Right lobe of liver (tissue), 6 donors: ENCODE measurements around the gene ATAD3C. TPM values are rescaled to one million over a fixed set of nuclear protein-coding genes. Genes with fewer than 3 reads are reported as not detected.
A peak's percentile ranks its signal among the peaks of the same experiment; 100 is the strongest.
"Not testable (repeated sequence)": the region's sequence is repeated elsewhere in the genome, so short reads cannot be mapped to it uniquely, and the experiment has no call there.

Source experiments
- ATAC-seq, 4 donors: fragments of 200-7000 bp; cut with Tn5 transposase; one replicate each; pipeline ENCODE4 v1.9.1; 2020; ENCODE audit warnings: mild to moderate bottlenecking in 4 of 4, moderate library complexity in 4 of 4
- DNase-seq, 3 donors: peaks; one replicate each; pipeline ENCODE4 v3.0.0-alpha.2; 2020
- H3K27ac ChIP-seq, 3 donors: fragments of 200-600 bp; one replicate each; pipeline ENCODE4 v1.8.0; 2022
- H3K27me3 ChIP-seq, 2 donors: fragments of 200-600 bp; one replicate each; pipeline ENCODE4 v1.8.0; 2022
- H3K36me3 ChIP-seq, 4 donors: fragments of 200-600 bp; sonication (generic) in 1 of 4; one replicate each; pipeline versions ENCODE4 v1.5.1 to v1.8.0; 2017 to 2022; ENCODE audit warnings: control low read depth in 1 of 4
- H3K4me1 ChIP-seq, 4 donors: fragments of 200-600 bp; sonication (generic) in 1 of 4; one replicate each; pipeline versions ENCODE4 v1.5.1 to v1.8.0; 2017 to 2022; ENCODE audit warnings: control low read depth in 1 of 4
- H3K4me3 ChIP-seq, 3 donors: fragments of 200-600 bp; one replicate each; pipeline ENCODE4 v1.8.0; 2022
- H3K9me3 ChIP-seq, 4 donors: fragments of 200-600 bp; sonication (generic) in 1 of 4; one replicate each; pipeline versions ENCODE4 v1.5.1 to v1.8.0; 2017 to 2022; ENCODE audit warnings: control low read depth in 1 of 4
- POLR2A ChIP-seq: fragments of 450-650 bp; IDR thresholded peaks from one replicate; pipeline ENCODE4 v1.6.1; 2017; ENCODE audit warnings: antibody characterized with exemption, mild to moderate bottlenecking
- WGBS: methylation state at CpG from one replicate; pipeline ENCODE4 v1.1.6; 2018; ENCODE audit warnings: low coverage, low lambda C conversion rate; ENCODE audit not compliant: insufficient coverage; ENCODE audit errors: missing lambda C conversion rate; 5-methylcytosine and 5-hydroxymethylcytosine counted together
- intact Hi-C, 2 donors: fragments of 100-400 bp; cut with DNase I; formaldehyde crosslinking; loops; one replicate each; pipeline versions ENCODE4 v1.11.2 to v1.14.1; 2022
- total RNA-seq, 6 experiments: library from RNA; depleted of rRNA in 2 of 6; stranded (reverse); fragments of >200 nt in 2 of 6; fragmentation: NEBNext Ultra II Directional in 3 of 6; extraction: Animal tissue kit (Norgen Biotek cat#: 25700) in 3 of 6; gene quantifications; one replicate each; pipeline versions ENCODE4 v1.1.0 to v1.2.4, GENCODE V29; 2016 to 2023
- TF ChIP-seq, protein P1 (sequence below), 4 donors: fragments of 200-600 bp in 3 of 4; fragments of 450-650 bp in 1 of 4; IDR thresholded peaks; one replicate each; pipeline versions ENCODE4 v1.5.1 to v1.8.0; 2016 to 2022; ENCODE audit warnings: antibody characterized with exemption in 4 of 4, mild to moderate bottlenecking in 2 of 4
- donor health status: DM: no; HTN: yes; CAD: no.
- donor health status: DM: no; HTN: no; CAD: no.
- donor health status: DM: no; HTN: no; CAD: no.
- donor health status: DM: no; HTN: yes; CAD: no.
- donor health status: DM: no; HTN: yes; CAD: no.

ATAD3C gene
- total RNA-seq, 6 experiments from 2014 or later, result 0.74 to 3.1 (median 1.9) TPM

GRCh38 chr1:1491601-1492000, 42.1 kb downstream of the ATAD3C start:
- no peak for DNase-seq
- Histone ChIP-seq H3K27me3 (no peaks in the 10 kb centered on the region), H3K9me3 (no peaks in the 10 kb centered on the region), H3K36me3 (peaks cover 0 to 16% (median 10%) of the 10 kb centered on the region in 4 donors), H3K4me1 (peaks cover 0 to 9% (median 3%) of the 10 kb centered on the region in 4 donors), H3K4me3 (no peak overlapping the region), H3K27ac (no peak overlapping the region)
- TF ChIP-seq, protein P1, sequence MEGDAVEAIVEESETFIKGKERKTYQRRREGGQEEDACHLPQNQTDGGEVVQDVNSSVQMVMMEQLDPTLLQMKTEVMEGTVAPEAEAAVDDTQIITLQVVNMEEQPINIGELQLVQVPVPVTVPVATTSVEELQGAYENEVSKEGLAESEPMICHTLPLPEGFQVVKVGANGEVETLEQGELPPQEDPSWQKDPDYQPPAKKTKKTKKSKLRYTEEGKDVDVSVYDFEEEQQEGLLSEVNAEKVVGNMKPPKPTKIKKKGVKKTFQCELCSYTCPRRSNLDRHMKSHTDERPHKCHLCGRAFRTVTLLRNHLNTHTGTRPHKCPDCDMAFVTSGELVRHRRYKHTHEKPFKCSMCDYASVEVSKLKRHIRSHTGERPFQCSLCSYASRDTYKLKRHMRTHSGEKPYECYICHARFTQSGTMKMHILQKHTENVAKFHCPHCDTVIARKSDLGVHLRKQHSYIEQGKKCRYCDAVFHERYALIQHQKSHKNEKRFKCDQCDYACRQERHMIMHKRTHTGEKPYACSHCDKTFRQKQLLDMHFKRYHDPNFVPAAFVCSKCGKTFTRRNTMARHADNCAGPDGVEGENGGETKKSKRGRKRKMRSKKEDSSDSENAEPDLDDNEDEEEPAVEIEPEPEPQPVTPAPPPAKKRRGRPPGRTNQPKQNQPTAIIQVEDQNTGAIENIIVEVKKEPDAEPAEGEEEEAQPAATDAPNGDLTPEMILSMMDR (IDR thresholded peaks at IDR 0.05), result no peak
- WGBS, result 98% methylated on average over 7 of the region's 10 CpGs
- intact Hi-C loops, result no loop called here
- ATAC-seq, result no peak

- DNase-seq, ATAC-seq, H3K4me3 ChIP-seq, intact Hi-C loops, H3K9me3 ChIP-seq, H3K36me3 ChIP-seq, H3K27ac ChIP-seq, H3K4me1 ChIP-seq, H3K27me3 ChIP-seq: not testable (repeated sequence)
- whole genome bisulfite sequencing, result no CpG with 5 or more reads among the region's 22 CpGs
These were observed 44.8 kb downstream of the ATAD3C start for GRCh38 chr1:1494311-1494710.

DNA sequence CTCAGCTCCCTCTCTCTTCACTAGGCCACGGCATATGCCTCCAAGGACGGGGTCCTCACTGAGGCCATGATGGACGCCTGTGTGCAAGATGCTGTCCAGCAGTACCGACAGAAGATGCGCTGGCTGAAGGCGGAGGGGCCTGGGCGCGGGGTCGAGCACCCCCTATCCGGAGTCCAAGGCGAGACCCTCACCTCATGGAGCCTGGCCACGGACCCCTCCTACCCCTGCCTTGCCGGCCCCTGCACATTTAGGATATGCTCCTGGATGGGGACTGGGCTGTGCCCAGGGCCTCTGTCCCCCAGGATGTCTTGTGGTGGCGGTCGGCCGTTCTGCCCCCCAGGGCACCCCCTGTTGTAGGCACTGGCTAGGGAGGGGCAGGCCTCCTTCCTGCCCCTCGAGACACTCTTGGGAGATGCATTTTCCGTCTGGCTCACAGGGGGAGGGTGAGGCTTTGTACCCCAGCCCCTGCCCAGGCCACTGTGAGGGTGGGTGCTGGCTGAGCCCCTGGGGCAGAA, 46.0 kb downstream of the ATAD3C start:
- H3K4me1 ChIP-seq, H3K36me3 ChIP-seq, intact Hi-C loops, H3K27ac ChIP-seq, H3K4me3 ChIP-seq, DNase-seq, H3K9me3 ChIP-seq, H3K27me3 ChIP-seq: not testable (repeated sequence)
- ATAC-seq, result peak in 1 of 4 donors; percentile 35
- whole genome bisulfite sequencing, result 85% methylated on average over 5 of the region's 18 CpGs

GRCh38 chr1:1504777-1505365, 55.4 kb downstream of the ATAD3C start:
- TF ChIP-seq, protein P1 (IDR thresholded peaks at IDR 0.05), result peak; percentile 62 to 84 (median 73)
- TF ChIP-seq POLR2A, result peak; percentile 47
- peak; percentile 53 to 67 (median 61) for ATAC-seq
- H3K9me3 ChIP-seq, H3K27me3 ChIP-seq, intact Hi-C loops, H3K4me1 ChIP-seq, H3K36me3 ChIP-seq: not testable (repeated sequence)
- H3K4me3 ChIP-seq, result peak overlapping the region; percentile 3 to 39 (median 35)
- WGBS, result 17% methylated on average over 9 of the region's 16 CpGs
- peak; percentile 79 to 90 (median 90) for DNase-seq
- H3K27ac ChIP-seq, result peak overlapping the region; percentile 69 to 77 (median 72)

DNA sequence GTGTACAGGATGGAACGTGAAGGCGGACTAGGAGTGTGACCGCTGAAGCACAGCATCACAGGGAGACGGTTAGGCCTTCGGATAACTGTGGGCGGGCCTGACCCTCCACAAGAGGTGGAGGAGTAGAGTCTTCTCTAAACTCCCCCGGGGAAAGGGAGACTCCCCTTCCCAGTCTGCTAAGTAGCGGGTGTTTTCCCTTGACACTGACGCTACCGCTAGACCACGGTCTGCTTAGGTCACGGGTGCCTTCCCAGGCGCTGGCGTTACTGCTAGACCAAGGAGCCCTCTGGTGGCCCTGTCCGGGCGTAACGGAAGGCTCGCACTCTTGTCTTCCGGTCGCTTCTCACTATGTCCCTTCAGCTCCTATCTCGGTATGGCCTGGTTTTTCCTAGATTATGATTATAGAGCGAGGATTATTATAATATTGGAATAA, 55.9 kb downstream of the ATAD3C start:
- H3K36me3 ChIP-seq, H3K27me3 ChIP-seq, intact Hi-C loops, H3K9me3 ChIP-seq, H3K4me1 ChIP-seq: not testable (repeated sequence)
- peak in 1 of 3 donors; percentile 48 for DNase-seq
- Histone ChIP-seq H3K27ac (peak overlapping the region; percentile 69 to 77 (median 72)), H3K4me3 (peak overlapping the region; percentile 3 to 39 (median 35))
- 12% methylated on average over 17 of the region's 22 CpGs for WGBS
- peak; percentile 66 to 81 (median 68) for ATAC-seq
- TF ChIP-seq, protein P1 (IDR thresholded peaks at IDR 0.05), result peak in 3 of 4 donors; percentile 28 to 44 (median 31)

DNA sequence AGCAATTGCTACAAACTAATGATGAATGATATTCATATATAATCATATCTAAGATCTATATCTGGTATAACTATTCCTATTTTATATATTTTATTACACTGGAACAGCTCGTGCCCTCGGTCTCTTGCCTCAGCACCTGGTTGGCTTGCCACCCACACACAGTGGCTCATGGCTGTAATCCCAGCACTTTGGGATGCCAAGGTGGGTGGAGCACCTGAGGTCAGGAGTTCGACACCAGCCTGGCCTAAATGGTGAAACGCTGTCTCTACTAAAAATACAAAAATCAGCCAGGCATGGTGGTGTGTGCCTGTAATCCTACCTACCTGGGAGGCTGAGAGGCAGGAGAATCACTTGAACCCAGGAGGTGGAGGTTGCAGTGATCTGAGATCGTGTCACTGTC, 56.3 kb downstream of the ATAD3C start:
- Histone ChIP-seq H3K27ac (peak overlapping the region; percentile 69 to 77 (median 72)), H3K4me1 (peaks cover 0 to 11% (median 9%) of the 10 kb centered on the region in 4 donors), H3K4me3 (peak overlapping the region in 1 of 3 donors; percentile 39)
- intact Hi-C loops, H3K27me3 ChIP-seq, H3K36me3 ChIP-seq, H3K9me3 ChIP-seq: not testable (repeated sequence)
- peak in 3 of 4 donors; percentile 20 to 29 (median 26) for ATAC-seq
- DNase-seq, result peak in 1 of 3 donors; percentile 67
- WGBS, result 31% methylated on average over 4 of the region's 5 CpGs
